A549 (cell line): Measurements from ENCODE around the gene RMC1. TPM values are rescaled to one million over a fixed set of nuclear protein-coding genes. Genes with fewer than 3 reads are reported as not detected.

Experiments
- ATAC-seq, 2 experiments: fragments of 200-7000 bp in 1 of 2; fragments of >200 bp in 1 of 2; cut with Nextera tagmentation in 1 of 2; cut with Tn5 transposase in 1 of 2; 3 replicates each; pipeline versions ENCODE4 v1.8.0 to v1.9.1; 2018 to 2020; ENCODE audit warnings: mild to moderate bottlenecking in 1 of 2, moderate library complexity in 1 of 2
- CTCF ChIA-PET: fragments of 300-600 bp; sonication (Branson Sonifier 250); formaldehyde crosslinking; extraction: SDS; loops from one replicate; lab custom pipeline; 2021; ENCODE audit warnings: antibody characterized with exemption, inconsistent platforms; lab: Yijun Ruan, JAX
- POLR2A ChIA-PET: fragments of 350-600 bp; formaldehyde crosslinking; extraction: SDS; loops from one replicate; lab custom pipeline; 2021; ENCODE audit warnings: antibody characterized with exemption, inconsistent platforms; lab: Yijun Ruan, JAX
- DNase-seq, 2 experiments: peaks; one replicate each; pipeline versions ENCODE4 v3.0.0 to v3.0.0-alpha.2; 2011 to 2016; ENCODE audit warnings: low read depth in 1 of 2, low spot score in 1 of 2
- FAIRE-seq: peaks from 2 replicates; lab custom pipeline; 2011; peaks lifted over from hg19 to GRCh38; lab: Jason Lieb, UNC
- H3K27ac ChIP-seq, 2 experiments: fragments of >200 bp; sonication (Bioruptor Twin); formaldehyde crosslinking; 3 replicates each; pipeline ENCODE4 v1.5.1; 2016 to 2017
- H3K4me1 ChIP-seq: fragments of >200 bp; sonication (Bioruptor Twin); formaldehyde crosslinking; 3 replicates; pipeline ENCODE4 v1.6.1; 2016
- H3K4me2 ChIP-seq: fragments of >200 bp; sonication (Bioruptor Twin); formaldehyde crosslinking; 3 replicates; pipeline ENCODE4 v1.6.1; 2016
- H3K4me3 ChIP-seq: fragments of >200 bp; sonication (Bioruptor Twin); formaldehyde crosslinking; 3 replicates; pipeline ENCODE4 v1.5.1; 2016
- H3K9me3 ChIP-seq: fragments of >200 bp; sonication (Bioruptor Twin); formaldehyde crosslinking; 3 replicates; pipeline ENCODE4 v1.6.1; 2016
- BHLHE40 ChIP-seq: IDR thresholded peaks from 2 replicates; pipeline ENCODE4 v1.6.1; 2012; ENCODE audit warnings: low read depth, low read length, inconsistent platforms
- CBX8 ChIP-seq: fragments of 200-600 bp; sonication (generic); IDR thresholded peaks from 2 replicates; pipeline ENCODE4 v1.6.1; 2016
- CHD2 ChIP-seq: fragments of 150-350 bp; IDR thresholded peaks from 2 replicates; pipeline ENCODE4 v1.6.1; 2014; ENCODE audit warnings: low read length; ENCODE audit not compliant: partially characterized antibody
- EP300 ChIP-seq, 2 experiments: fragments of >200 bp; sonication (Bioruptor Twin); formaldehyde crosslinking; IDR thresholded peaks; 2 replicates in 1 of 2; 3 replicates in 1 of 2; pipeline ENCODE4 v1.6.1; 2016 to 2017
- ESRRA ChIP-seq: fragments of 150-350 bp; IDR thresholded peaks from 2 replicates; pipeline ENCODE4 v1.6.1; 2014; ENCODE audit warnings: mild to moderate bottlenecking, low read length, borderline replicate concordance
- FOSL2 ChIP-seq, 2 experiments: fragments of 450-650 bp in 1 of 2; fragments of >200 bp in 1 of 2; sonication (Bioruptor Twin) in 1 of 2; formaldehyde crosslinking; IDR thresholded peaks; 2 replicates each; pipeline versions ENCODE4 v1.5.0 to v1.6.1; 2016 to 2020; ENCODE audit warnings: mild to moderate bottlenecking in 1 of 2, moderate library complexity in 1 of 2
- FOXS1 ChIP-seq: fragments of 250-450 bp; sonication (Bioruptor Pico); IDR thresholded peaks from 2 replicates; pipeline ENCODE4 v1.5.0; 2020; ENCODE audit warnings: mild to moderate bottlenecking, moderate library complexity
- HDAC2 ChIP-seq: fragments of 200-600 bp; sonication (generic); IDR thresholded peaks from 2 replicates; pipeline ENCODE4 v1.6.1; 2016
- HMGXB4 ChIP-seq: fragments of 250-450 bp; sonication (Bioruptor Pico); IDR thresholded peaks from 2 replicates; pipeline ENCODE4 v1.5.0; 2021; ENCODE audit warnings: mild to moderate bottlenecking, moderate library complexity, borderline replicate concordance
- HOXA7 ChIP-seq: fragments of 250-450 bp; sonication (Bioruptor Pico); IDR thresholded peaks from 2 replicates; pipeline ENCODE4 v1.5.0; 2020; ENCODE audit warnings: mild to moderate bottlenecking, moderate library complexity
- JUN ChIP-seq, 2 experiments: fragments of >200 bp; sonication (Bioruptor Twin); formaldehyde crosslinking; IDR thresholded peaks; 2 replicates in 1 of 2; 3 replicates in 1 of 2; pipeline ENCODE4 v1.6.1; 2016 to 2017
- JUNB ChIP-seq: fragments of >200 bp; sonication (Bioruptor Twin); formaldehyde crosslinking; IDR thresholded peaks from 2 replicates; pipeline ENCODE4 v1.6.1; 2016
- MYC ChIP-seq: IDR thresholded peaks from 2 replicates; pipeline ENCODE4 v1.6.1; 2012; ENCODE audit warnings: mild to moderate bottlenecking, inconsistent platforms, low read length, improper control_type of control experiment, borderline replicate concordance
- NPAS2 ChIP-seq: fragments of 250-450 bp; sonication (Bioruptor Pico); IDR thresholded peaks from 2 replicates; pipeline ENCODE4 v1.8.0; 2022; ENCODE audit warnings: mild to moderate bottlenecking, moderate library complexity, borderline replicate concordance
- NR3C1 ChIP-seq: fragments of >200 bp; sonication (Bioruptor Twin); formaldehyde crosslinking; IDR thresholded peaks from 3 replicates; pipeline ENCODE4 v1.6.1; 2017
- RARB ChIP-seq: fragments of 250-450 bp; sonication (Bioruptor Pico); IDR thresholded peaks from 2 replicates; pipeline ENCODE4 v1.8.0; 2021; ENCODE audit warnings: mild to moderate bottlenecking, moderate library complexity
- RCOR1 ChIP-seq: fragments of 150-350 bp; IDR thresholded peaks from 2 replicates; pipeline ENCODE4 v1.6.1; 2014; ENCODE audit warnings: antibody characterized with exemption, low read length, low read depth
- RFX5 ChIP-seq: fragments of 450-650 bp; IDR thresholded peaks from 2 replicates; pipeline ENCODE4 v1.7.1; 2014; ENCODE audit warnings: antibody characterized with exemption, mild to moderate bottlenecking, moderate library complexity
- SMC3 ChIP-seq: fragments of >200 bp; sonication (Bioruptor Twin); formaldehyde crosslinking; IDR thresholded peaks from 3 replicates; pipeline ENCODE4 v1.6.1; 2018; ENCODE audit warnings: inconsistent platforms
- SREBF2 ChIP-seq: fragments of 450-650 bp; IDR thresholded peaks from 2 replicates; pipeline ENCODE4 v1.6.1; 2014; ENCODE audit warnings: mild to moderate bottlenecking, moderate library complexity
- WGBS: methylation state at CpG from one replicate; pipeline ENCODE4 v1.1.6; 2017; ENCODE audit errors: missing lambda C conversion rate; 5-methylcytosine and 5-hydroxymethylcytosine counted together
- polyA plus RNA-seq, 4 experiments: library from polyadenylated mRNA; depleted of rRNA in 3 of 4; stranded (reverse); fragments of >200 nt; fragmentation: RNase III in 1 of 4; extraction: RNeasy Plus Mini Kit Qiagen cat#74134 plus additional on column Dnase treatment in 1 of 4; gene quantifications; 2 replicates in 3 of 4; 3 replicates in 1 of 4; pipeline ENCODE4 v1.2.3, GENCODE V29; 2011 to 2017
- TF ChIP-seq, protein P1 (sequence below): IDR thresholded peaks from 2 replicates; pipeline ENCODE4 v1.6.1; 2012
- TF ChIP-seq, protein P2 (sequence below): IDR thresholded peaks from 2 replicates; pipeline ENCODE4 v1.6.1; 2012; ENCODE audit warnings: low read depth, borderline replicate concordance
- TF ChIP-seq, protein P3 (sequence below): fragments of >200 bp; sonication (Bioruptor Twin); formaldehyde crosslinking; IDR thresholded peaks from 2 replicates; pipeline ENCODE4 v1.6.1; 2016

RMC1 gene
- polyA plus RNA-seq, 2 of the 4 experiments (the other 2 are of a cell fraction), result 15.7 to 17.5 TPM

DNA sequence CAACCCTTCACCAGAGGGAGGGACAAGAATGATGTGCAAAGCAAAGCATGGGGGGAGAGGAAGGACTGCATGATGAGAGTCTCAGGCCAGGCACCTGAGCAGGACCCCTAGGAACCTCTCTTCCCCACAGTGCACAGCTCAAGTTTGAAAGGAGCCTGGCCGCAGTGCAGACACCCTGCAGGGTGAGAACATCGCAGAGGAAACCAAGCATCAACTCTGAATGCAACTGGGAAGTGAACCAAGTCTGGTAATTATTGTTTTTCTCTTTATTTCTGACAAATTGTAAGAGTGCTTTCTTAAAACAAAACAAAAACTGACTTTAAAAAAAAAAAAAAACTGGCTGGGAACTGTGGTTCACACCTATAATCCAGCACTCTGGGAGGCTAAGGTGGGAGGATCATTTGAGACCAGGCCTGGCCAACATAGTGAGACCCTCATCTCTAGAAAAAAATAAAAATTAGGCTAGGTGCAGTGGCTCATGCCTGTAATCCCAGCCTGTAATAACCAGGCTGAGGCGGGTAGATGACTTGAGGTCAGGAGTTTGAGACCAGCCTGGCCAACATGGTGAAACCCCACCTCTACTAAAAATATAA is 67.7 kb downstream of the RMC1 start:
- WGBS, result 95% methylated on average over 3 of the region's 3 CpGs
- CTCF ChIA-PET, result interaction anchor here (1.0 kb wide), 1 partner anchor 71 kb away, joined by 3 read pairs; no protein-coding TSS in a partner anchor
- H3K4me1 ChIP-seq, result peaks cover 15% of the 10 kb centered on the region; the same call in 2 of the 3 replicates
- TF ChIP-seq EP300 (IDR thresholded peaks at IDR 0.05), result no peak
- TF ChIP-seq RARB (CRISPR knock-in tag), result no peak
- TF ChIP-seq, all 56 proteins: peak for 0
- POLR2A ChIA-PET, result no interaction called here
- ATAC-seq, result no peak
- no peak for FAIRE-seq
- Histone ChIP-seq H3K27ac (no peak overlapping the region), H3K4me3 (no peak overlapping the region), H3K4me2 (no peak overlapping the region), H3K9me3 (no peaks in the 10 kb centered on the region)
- DNase-seq, result no peak

DNA sequence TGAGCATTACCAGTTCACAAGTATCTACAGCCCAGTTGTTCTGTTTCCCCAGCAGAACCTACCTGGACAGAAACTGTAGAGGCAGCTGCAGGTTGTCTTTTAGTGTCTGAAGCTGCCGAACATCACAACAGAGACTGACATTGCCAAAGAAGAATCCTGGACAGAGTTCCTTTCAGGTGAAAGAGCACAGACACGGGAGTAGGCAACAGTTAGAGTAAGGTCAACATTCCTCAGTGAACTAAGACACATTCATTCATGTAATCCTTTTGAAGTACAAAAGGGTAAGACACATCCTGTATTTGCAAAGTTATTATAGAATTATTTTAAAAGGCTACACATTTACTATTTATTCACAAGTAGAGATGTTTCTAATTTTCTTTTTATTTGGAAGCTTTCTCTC is 68.7 kb downstream of the RMC1 start:
- Histone ChIP-seq H3K27ac (no peak overlapping the region), H3K4me2 (no peak overlapping the region), H3K4me3 (no peak overlapping the region), H3K9me3 (no peaks in the 10 kb centered on the region), H3K4me1 (peaks cover 15% of the 10 kb centered on the region; the same call in 2 of the 3 replicates)
- 77% methylated on average over 2 of the region's 2 CpGs for WGBS
- ChIA-PET CTCF (interaction anchor here (1.6 kb wide), 1 partner anchor 132 kb away, joined by 4 read pairs; no protein-coding TSS in a partner anchor), POLR2A (no interaction called here)
- DNase-seq (no peak), FAIRE-seq (no peak), ATAC-seq (no peak)
- no peak for TF ChIP-seq JUN (IDR thresholded peaks at IDR 0.05)
- TF ChIP-seq, protein P1, sequence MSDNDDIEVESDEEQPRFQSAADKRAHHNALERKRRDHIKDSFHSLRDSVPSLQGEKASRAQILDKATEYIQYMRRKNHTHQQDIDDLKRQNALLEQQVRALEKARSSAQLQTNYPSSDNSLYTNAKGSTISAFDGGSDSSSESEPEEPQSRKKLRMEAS, result no peak
- no peak for TF ChIP-seq JUNB
- TF ChIP-seq MYC, result no peak
- TF ChIP-seq, protein P2, sequence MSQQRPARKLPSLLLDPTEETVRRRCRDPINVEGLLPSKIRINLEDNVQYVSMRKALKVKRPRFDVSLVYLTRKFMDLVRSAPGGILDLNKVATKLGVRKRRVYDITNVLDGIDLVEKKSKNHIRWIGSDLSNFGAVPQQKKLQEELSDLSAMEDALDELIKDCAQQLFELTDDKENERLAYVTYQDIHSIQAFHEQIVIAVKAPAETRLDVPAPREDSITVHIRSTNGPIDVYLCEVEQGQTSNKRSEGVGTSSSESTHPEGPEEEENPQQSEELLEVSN, result no peak
- no peak for TF ChIP-seq SREBF2
- TF ChIP-seq HMGXB4 (CRISPR knock-in tag), result no peak
- no peak for TF ChIP-seq FOSL2 (IDR thresholded peaks at IDR 0.05)
- TF ChIP-seq FOSL2 (CRISPR knock-in tag; IDR thresholded peaks at IDR 0.05), result no peak
- TF ChIP-seq, protein P3, sequence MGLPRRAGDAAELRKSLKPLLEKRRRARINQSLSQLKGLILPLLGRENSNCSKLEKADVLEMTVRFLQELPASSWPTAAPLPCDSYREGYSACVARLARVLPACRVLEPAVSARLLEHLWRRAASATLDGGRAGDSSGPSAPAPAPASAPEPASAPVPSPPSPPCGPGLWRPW, result no peak
- TF ChIP-seq BHLHE40, result no peak
- no peak for TF ChIP-seq HDAC2
- no peak for TF ChIP-seq ESRRA
- TF ChIP-seq CHD2, result no peak
- TF ChIP-seq FOXS1 (CRISPR knock-in tag), result no peak
- TF ChIP-seq SMC3, result no peak
- TF ChIP-seq HOXA7 (CRISPR knock-in tag), result no peak
- TF ChIP-seq RCOR1, result no peak

- no peak for FAIRE-seq
- ATAC-seq, result no peak
- peaks cover 15% of the 10 kb centered on the region; the same call in 2 of the 3 replicates for H3K4me1 ChIP-seq
- H3K4me3 ChIP-seq, result no peak overlapping the region
- H3K4me2 ChIP-seq, result no peak overlapping the region
- TF ChIP-seq NPAS2 (no peak), RFX5 (no peak), CBX8 (no peak), NR3C1 (no peak)
- WGBS, result 79% methylated on average over 5 of the region's 5 CpGs
- no peak overlapping the region for H3K27ac ChIP-seq
- POLR2A ChIA-PET, result no interaction called here
- CTCF ChIA-PET, result interaction anchor here (1.6 kb wide), 1 partner anchor 131 kb away, joined by 4 read pairs; no protein-coding TSS in a partner anchor
- H3K9me3 ChIP-seq, result no peaks in the 10 kb centered on the region
- no peak for DNase-seq
Observed at GRCh38 chr18:23572570-23572969, 69.3 kb downstream of the RMC1 start.
